Keratinocyte (primary cell): ENCODE results near the gene PRUNE1. TPM values are rescaled to one million over a fixed set of nuclear protein-coding genes. Genes with fewer than 3 reads are reported as not detected.
A peak's percentile ranks its signal among the peaks of the same experiment; 100 is the strongest.

Experiments used
- DNase-seq: peaks from one replicate; pipeline ENCODE4 v3.0.0-alpha.2; 2011; ENCODE audit warnings: low read depth, missing footprints, low spot score
- FAIRE-seq: peaks from 2 replicates; lab custom pipeline; 2011; peaks lifted over from hg19 to GRCh38; lab: Jason Lieb, UNC
- H2AFZ ChIP-seq: 2 replicates; pipeline ENCODE4 v1.6.0; 2012; ENCODE audit warnings: low read length, control low read depth, inconsistent platforms; ENCODE audit not compliant: control insufficient read depth
- H3K27ac ChIP-seq: 2 replicates; pipeline ENCODE4 v1.5.1; 2011; ENCODE audit warnings: low read length; ENCODE audit not compliant: control insufficient read depth, insufficient read depth
- H3K27me3 ChIP-seq: 3 replicates; pipeline ENCODE4 v1.6.0; 2011; ENCODE audit warnings: low read length; ENCODE audit not compliant: control insufficient read depth, insufficient read depth; ENCODE audit errors: extremely low read depth
- H3K36me3 ChIP-seq, 2 experiments: 2 replicates in 1 of 2; 3 replicates in 1 of 2; pipeline ENCODE4 v1.5.1; 2011; ENCODE audit warnings: low read length in 2 of 2, mild to moderate bottlenecking in 1 of 2; ENCODE audit not compliant: control insufficient read depth in 2 of 2, insufficient read depth in 2 of 2; ENCODE audit errors: extremely low read depth in 1 of 2
- H3K4me1 ChIP-seq: 3 replicates; pipeline ENCODE4 v1.5.1; 2011; ENCODE audit warnings: low read length; ENCODE audit not compliant: control insufficient read depth, insufficient read depth; ENCODE audit errors: extremely low read depth
- H3K4me2 ChIP-seq: 3 replicates; pipeline ENCODE4 v1.6.0; 2011; ENCODE audit warnings: low read depth, low read length; ENCODE audit not compliant: control insufficient read depth, insufficient read depth; ENCODE audit errors: extremely low read depth
- H3K4me3 ChIP-seq, 3 experiments: fragments of 200-600 bp in 1 of 3; sonication (generic) in 1 of 3; 2 replicates in 2 of 3; 3 replicates in 1 of 3; pipeline ENCODE4 v1.5.1; 2011 to 2016; ENCODE audit warnings: low read length in 3 of 3, mild to moderate bottlenecking in 3 of 3, control low read depth in 2 of 3, inconsistent platforms in 1 of 3, low read depth in 1 of 3, mixed read lengths in 1 of 3, mixed run types in 1 of 3, moderate library complexity in 1 of 3; ENCODE audit not compliant: control insufficient read depth in 2 of 3, insufficient read depth in 2 of 3; ENCODE audit errors: extremely low read depth in 1 of 3
- H3K79me2 ChIP-seq: 2 replicates; pipeline ENCODE4 v1.6.0; 2012; ENCODE audit warnings: low read length; ENCODE audit not compliant: control insufficient read depth, insufficient read depth
- H3K9ac ChIP-seq: 3 replicates; pipeline ENCODE4 v1.6.0; 2011; ENCODE audit warnings: low read length; ENCODE audit not compliant: control insufficient read depth, insufficient read depth; ENCODE audit errors: extremely low read depth
- H3K9me1 ChIP-seq: 3 replicates; pipeline ENCODE4 v1.6.0; 2011; ENCODE audit warnings: low read length; ENCODE audit not compliant: control insufficient read depth, insufficient read depth; ENCODE audit errors: extremely low read depth
- H3K9me3 ChIP-seq: 2 replicates; pipeline ENCODE4 v1.5.1; 2012; ENCODE audit warnings: low read depth, low read length; ENCODE audit not compliant: control insufficient read depth
- H4K20me1 ChIP-seq: 3 replicates; pipeline ENCODE4 v1.6.0; 2011; ENCODE audit warnings: low read length; ENCODE audit not compliant: control insufficient read depth, insufficient read depth; ENCODE audit errors: extremely low read depth
- CTCF ChIP-seq, 3 experiments: IDR thresholded peaks in 1 of 3; conservative IDR thresholded peaks in 1 of 3; optimal IDR thresholded peaks in 1 of 3; 2 replicates in 2 of 3; 3 replicates in 1 of 3; pipeline versions ENCODE3 to v1.5.1; 2011; ENCODE audit warnings: low read length in 3 of 3, mild to moderate bottlenecking in 3 of 3, moderate library complexity in 2 of 3, control low read depth in 1 of 3, inconsistent platforms in 1 of 3; ENCODE audit not compliant: insufficient read depth in 2 of 3; ENCODE audit errors: extremely low read depth in 1 of 3
- EZH2 ChIP-seq: IDR thresholded peaks from one replicate; pipeline ENCODE4 v1.6.1; 2012; ENCODE audit warnings: inconsistent platforms, mild to moderate bottlenecking, low read length, moderate library complexity
- dilution Hi-C: fragments of 300-500 bp; cut with MboI; formaldehyde crosslinking; loops from one replicate; pipeline ENCODE4 v1.7.0; 2020; ENCODE audit warnings: low sequenced_read_pairs; ENCODE audit not compliant: extremely low pct_ligation_motif_present
- polyA plus RNA-seq, 5 experiments: library from polyadenylated mRNA; depleted of rRNA in 3 of 5; stranded (reverse) in 3 of 5; stranded (forward) in 1 of 5; unstranded in 1 of 5; fragments of >200 nt; gene quantifications; 1 replicate in 1 of 5; 2 replicates in 3 of 5; 3 replicates in 1 of 5; pipeline versions ENCODE4 v1.2.1 to v1.2.3, GENCODE V29; 2011 to 2012; ENCODE audit warnings: missing spikeins in 2 of 5, low read depth in 1 of 5, low replicate concordance in 1 of 5

The PRUNE1 gene
- polyA plus RNA-seq, 1 donor (not counting 4 experiments of a cell fraction or from before 2014, with no cell fraction given) = 15.4 TPM

GRCh38 chr1:151061704-151062103 lies 53.5 kb downstream of the PRUNE1 start:
- TF ChIP-seq EZH2 (no peak), CTCF (optimal IDR thresholded peaks at IDR 0.05 in 1 of 3, IDR thresholded peaks at IDR 0.05 in 1 of 3, conservative IDR thresholded peaks at IDR 0.05 in 1 of 3; ENCODE audit: extremely low read depth in 1 of 3, insufficient read depth in 2 of 3, low read length in 3 of 3) (no peak)
- Histone ChIP-seq H3K9me1 (peaks cover 6% of the 10 kb centered on the region), H3K27me3 (no peaks in the 10 kb centered on the region), H3K4me3 (peak overlapping the region in 2 of 3 experiments; percentile 95 to 99), H3K27ac (no peak overlapping the region), H3K9me3 (no peaks in the 10 kb centered on the region), H3K79me2 (peaks cover 44% of the 10 kb centered on the region), H2AFZ (no peak overlapping the region), H3K36me3 (peaks cover 6 to 13% of the 10 kb centered on the region in 2 experiments), H3K4me2 (peak overlapping the region; percentile 100), H4K20me1 (peaks cover 13% of the 10 kb centered on the region), H3K9ac (no peak overlapping the region), H3K4me1 (peaks cover 42% of the 10 kb centered on the region)
- no peak for DNase-seq
- dilution Hi-C loops = no loop called here
- FAIRE-seq = no peak

- no peak overlapping the region for H3K4me3 ChIP-seq
- peaks cover 33% of the 10 kb centered on the region for H3K79me2 ChIP-seq
- FAIRE-seq (no peak), DNase-seq (no peak)
- peaks cover 8% of the 10 kb centered on the region for H4K20me1 ChIP-seq
- TF ChIP-seq EZH2 (no peak), CTCF (optimal IDR thresholded peaks at IDR 0.05 in 1 of 3, IDR thresholded peaks at IDR 0.05 in 1 of 3, conservative IDR thresholded peaks at IDR 0.05 in 1 of 3; ENCODE audit: extremely low read depth in 1 of 3, insufficient read depth in 2 of 3, low read length in 3 of 3) (no peak)
- no peaks in the 10 kb centered on the region for H3K9me3 ChIP-seq
- peaks cover 3 to 7% of the 10 kb centered on the region in 2 experiments for H3K36me3 ChIP-seq
- H3K4me2 ChIP-seq = peak overlapping the region; percentile 56
- H3K4me1 ChIP-seq = peaks cover 31% of the 10 kb centered on the region
- H3K27me3 ChIP-seq = no peaks in the 10 kb centered on the region
- dilution Hi-C loops = no loop called here
- peak overlapping the region; percentile 68 for H3K9ac ChIP-seq
- peak overlapping the region; percentile 81 for H2AFZ ChIP-seq
- peak overlapping the region; percentile 78 for H3K27ac ChIP-seq
- peaks cover 3% of the 10 kb centered on the region for H3K9me1 ChIP-seq
These were observed 54.6 kb downstream of the PRUNE1 start for GRCh38 chr1:151062741-151063371.
